ENCODE measurements around the gene SSTR3. TPM values are rescaled to one million over a fixed set of nuclear protein-coding genes. Genes with fewer than 3 reads are reported as not detected.

Gene SSTR3
- not detected in 2 replicates for total RNA-seq

GRCh38 chr22:37212174-37212906 is at the start of gene SSTR3:
SSTR3 (minus strand) TSS chr22:37212477; CDS start chr22:37207803, 4,674 bp downstream.

GRCh38 chr22:37244114-37244921 is 32.0 kb upstream of the SSTR3 start, which contains the start of gene RAC2:
RAC2 (minus strand) TSS chr22:37244269; CDS start chr22:37244148, 121 bp downstream.

DNA sequence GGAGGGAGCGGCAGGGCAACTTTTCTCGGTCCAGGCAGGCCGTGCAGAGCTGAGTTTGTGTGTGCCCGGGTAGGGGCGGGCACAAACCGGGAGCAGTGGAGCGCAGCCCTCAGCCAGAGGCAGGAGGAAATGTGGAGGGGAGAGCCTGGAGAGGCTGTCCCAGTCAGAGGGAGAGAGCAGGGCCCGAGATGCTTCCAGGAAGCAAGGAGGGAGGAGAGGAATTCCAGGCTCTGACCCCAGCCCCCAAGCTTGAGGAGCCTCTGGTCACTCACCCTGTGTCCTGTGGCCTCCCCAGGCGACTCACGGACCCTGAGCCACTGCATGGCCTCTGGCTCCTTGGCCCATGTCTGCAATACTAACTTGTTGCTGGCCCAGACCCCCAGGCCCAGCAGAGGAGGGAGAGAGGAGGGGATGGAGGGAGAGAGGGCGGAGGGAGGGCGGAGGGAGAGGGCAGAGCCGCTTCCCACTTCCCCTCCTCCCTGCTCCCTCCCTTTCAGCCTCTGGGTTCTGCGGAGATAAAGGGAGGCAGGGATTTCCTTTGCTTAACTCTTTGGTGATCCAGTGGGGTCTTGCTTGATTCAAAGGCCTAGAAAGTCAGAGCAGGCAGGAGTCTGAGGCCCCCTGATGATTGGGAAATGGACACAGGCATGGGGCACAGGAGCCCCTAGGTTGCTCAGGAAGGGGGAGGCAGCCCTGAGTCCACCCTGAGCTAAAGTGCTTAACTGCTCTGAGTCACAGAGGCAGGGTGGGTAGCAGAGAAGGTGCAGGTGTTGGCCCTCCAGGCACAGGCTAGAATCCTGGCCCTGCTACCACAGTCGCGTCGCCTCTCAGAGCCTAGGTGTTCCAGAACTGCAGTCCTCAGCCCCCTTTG is 24.2 kb downstream of the SSTR3 start, which contains the start of gene C1QTNF6:
Gene C1QTNF6, minus strand, starts transcription at position 357 of the 871 bp plus-strand sequence. Its CDS starts 34 bp downstream, at position 323.

Other genes starting within 250 kb of the SSTR3 start
- 24.2 and 34.3 TPM in 2 replicates for gene TST, start 193.0 kb downstream of the SSTR3 start, total RNA-seq
- gene MPST, start 192.7 kb downstream of the SSTR3 start, total RNA-seq: 75.2 and 85.1 TPM in 2 replicates
- 13.9 and 23.8 TPM in 2 replicates for gene KCTD17, start 160.7 kb downstream of the SSTR3 start, total RNA-seq
- not detected in 2 replicates for gene TMPRSS6, start 102.8 kb downstream of the SSTR3 start, total RNA-seq
- 0.19 and 1.5 TPM in 2 replicates for gene IL2RB, start 62.6 kb downstream of the SSTR3 start, total RNA-seq
- gene C1QTNF6, start 24.2 kb downstream of the SSTR3 start, total RNA-seq: 35.8 and 35.9 TPM in 2 replicates
- 54.1 and 55.0 TPM in 2 replicates for gene RAC2, start 31.8 kb upstream of the SSTR3 start, total RNA-seq
- gene CYTH4, start 70.0 kb upstream of the SSTR3 start, total RNA-seq: 0.06 TPM in 1 of 2 replicates, not detected in the other
- gene ELFN2, start 215.0 kb upstream of the SSTR3 start, total RNA-seq: 0.59 and 3.8 TPM in 2 replicates

Measured in cardiac ventricle fibroblast (primary cell).